ENCODE data around the gene SMAD6. TPM values are rescaled to one million over a fixed set of nuclear protein-coding genes. Genes with fewer than 3 reads are reported as not detected.

The SMAD6 gene
- total and polyA plus RNA-seq, 2 of the 4 experiments (the other 2 are of a cell fraction) = 4.8 to 8.5 TPM

- 80% methylated on average over 1 of the region's 4 CpGs; no CpG with 5 or more reads in 1 of the 2 experiments for WGBS, 2 experiments (ENCODE audit: extremely low coverage in 2 of 2, insufficient read length in 1 of 2)
- Histone ChIP-seq H2BK120ac (ENCODE audit: low read depth, low read length) (no peak overlapping the region), H3K27me3 (ENCODE audit: control insufficient read depth, insufficient read depth, low read length) (no peaks in the 10 kb centered on the region), H2BK20ac (ENCODE audit: low read depth, low read length) (no peak overlapping the region), H3K14ac (replicated peaks; ENCODE audit: low read depth, low read length) (no peak overlapping the region; the same call in 1 of the 2 replicates), H2AK5ac (ENCODE audit: low read depth, low read length) (0 out of 2 replicates have a peak overlapping the region, but pooled peaks have one; percentile 16), H3K9me3 (ENCODE audit: control insufficient read depth, insufficient read depth, low read length) (no peaks in the 10 kb centered on the region), H3K36me3 (ENCODE audit: control insufficient read depth, insufficient read depth, low read length) (no peaks in the 10 kb centered on the region), H4K8ac (ENCODE audit: low read depth in 2 of 2, low read length in 2 of 2) (no peak overlapping the region), H3K4me3 (ENCODE audit: insufficient read depth, low read depth, low read length) (no peak overlapping the region), H4K5ac (ENCODE audit: low read depth, low read length) (no peak overlapping the region), H2BK5ac (ENCODE audit: low read depth, low read length, poor library complexity, severe bottlenecking) (no peak overlapping the region), H3K4me2 (ENCODE audit: low read depth, low read length) (no peak overlapping the region), H2AFZ (replicated peaks; ENCODE audit: low read length, poor library complexity) (no peak overlapping the region), H3K9me1 (ENCODE audit: insufficient read depth, low read length) (0 out of 2 replicates have a peak, but pooled peaks cover 3% of the 10 kb centered on the region), H3K18ac (ENCODE audit: low read depth, low read length) (no peak overlapping the region), H3K4me1 (ENCODE audit: control insufficient read depth, insufficient read depth, low read length) (no peaks in the 10 kb centered on the region; the same call in 1 of the 2 replicates), H2BK15ac (ENCODE audit: low read depth, low read length) (no peak overlapping the region), H3K27ac (ENCODE audit: insufficient read depth, low read length) (no peak overlapping the region), H2AK9ac (replicated peaks; ENCODE audit: low read depth, low read length, poor library complexity) (peak overlapping the region; percentile 63), H3K23ac (ENCODE audit: low read depth, low read length) (no peak overlapping the region), H4K91ac (ENCODE audit: insufficient read depth, low read depth, low read length) (no peak overlapping the region), H3K79me1 (ENCODE audit: low read depth in 1 of 2, low read length in 2 of 2) (no peaks in the 10 kb centered on the region), H3K56ac (ENCODE audit: extremely low read depth, insufficient read depth, low read length) (no peak overlapping the region), H4K20me1 (ENCODE audit: insufficient read depth, low read length) (no peaks in the 10 kb centered on the region), H3K4ac (ENCODE audit: low read depth, low read length) (no peak overlapping the region), H3K9ac (ENCODE audit: low read depth, low read length) (no peak overlapping the region)
- ChIA-PET CTCF (no interaction called here), POLR2A (ENCODE audit: unreplicated experiment) (no interaction called here)
- in situ Hi-C loops (cut with MboI; ENCODE audit: low sequenced_read_pairs) (no loop called here), dilution Hi-C loops (cut with HindIII; ENCODE audit: low sequenced_read_pairs, unreplicated experiment) (no loop called here), intact Hi-C loops (cut with micrococcal nuclease) (no loop called here)
- no peak for ATAC-seq (ENCODE audit: low read depth)
- no peak for DNase-seq
- BruUV-seq (replicated peaks) = no TSS peak
- TF ChIP-seq USF2 (IDR thresholded peaks at IDR 0.05; ENCODE audit: low read depth, low read length) (no peak), CEBPB (IDR thresholded peaks at IDR 0.05; ENCODE audit: low read depth, low read length) (no peak), MAZ (IDR thresholded peaks at IDR 0.05; ENCODE audit: borderline replicate concordance, low read depth, low read length) (no peak), POLR2A (IDR thresholded peaks at IDR 0.05; ENCODE audit: low read depth, low read length) (no peak), NFE2L2 (IDR thresholded peaks at IDR 0.05; ENCODE audit: low read depth, low read length) (no peak), SMC3 (IDR thresholded peaks at IDR 0.05; ENCODE audit: low read depth, low read length) (no peak), ELK1 (IDR thresholded peaks at IDR 0.05; ENCODE audit: borderline replicate concordance, low read depth, low read length) (no peak), FOS (IDR thresholded peaks at IDR 0.05; ENCODE audit: low read depth, low read length) (no peak)
Measured at GRCh38 chr15:66822576-66822975, 120.5 kb downstream of the SMAD6 start.

Measured in IMR-90 (cell line).